Mesothelial cell of epicardium (in vitro differentiated cells): ENCODE results near the gene ALX4. TPM values are rescaled to one million over a fixed set of nuclear protein-coding genes. Genes with fewer than 3 reads are reported as not detected.

Experiments
- DNase-seq, 2 experiments: peaks; one replicate each; pipeline ENCODE4 v3.0.0; 2021; ENCODE audit warnings: low spot score in 2 of 2; ENCODE audit not compliant: unreplicated experiment in 2 of 2
- H3K27ac Mint-ChIP-seq: 2 replicates; pipeline ENCODE4 v1.8.0; 2021; ENCODE audit warnings: mixed read lengths
- H3K27me3 Mint-ChIP-seq: 2 replicates; pipeline ENCODE4 v1.8.0; 2021; ENCODE audit warnings: low read depth, mixed read lengths
- H3K36me3 Mint-ChIP-seq: 2 replicates; pipeline ENCODE4 v1.8.0; 2021; ENCODE audit warnings: mixed read lengths
- H3K4me1 Mint-ChIP-seq: 2 replicates; pipeline ENCODE4 v1.8.0; 2021; ENCODE audit warnings: mixed read lengths
- H3K4me3 Mint-ChIP-seq: 2 replicates; pipeline ENCODE4 v1.8.0; 2021; ENCODE audit warnings: mild to moderate bottlenecking, moderate library complexity, mixed read lengths
- H3K9me3 Mint-ChIP-seq: 2 replicates; pipeline ENCODE4 v1.8.0; 2021; ENCODE audit warnings: mixed read lengths
- CTCF ChIP-seq: fragments of 200-600 bp; sonication (generic); IDR thresholded peaks from one replicate; pipeline ENCODE4 v1.5.0; 2021; ENCODE audit warnings: antibody characterized with exemption; ENCODE audit not compliant: unreplicated experiment
- total RNA-seq: library from RNA; stranded (reverse); gene quantifications from 3 replicates; pipeline ENCODE4 v1.2.1, GENCODE V29; 2021

ALX4 gene
- total RNA-seq, 1 donor from 2014 or later: 5.5 TPM

- Mint-ChIP-seq H3K4me1 (peaks cover 55% of the 10 kb centered on the region), H3K27ac (peak overlapping the region; percentile 79), H3K36me3 (peaks cover 23% of the 10 kb centered on the region), H3K27me3 (no peaks in the 10 kb centered on the region), H3K4me3 (no peak overlapping the region), H3K9me3 (no peaks in the 10 kb centered on the region)
- TF ChIP-seq CTCF: no peak
- no peak for DNase-seq
These were observed 66.9 kb downstream of the ALX4 start for GRCh38 chr11:44243086-44243485.

GRCh38 chr11:44241851-44242250 lies 68.1 kb downstream of the ALX4 start:
- H3K9me3 Mint-ChIP-seq: no peaks in the 10 kb centered on the region
- no peak overlapping the region for H3K27ac Mint-ChIP-seq
- peaks cover 26% of the 10 kb centered on the region for H3K36me3 Mint-ChIP-seq
- H3K4me1 Mint-ChIP-seq: peaks cover 56% of the 10 kb centered on the region
- no peak for DNase-seq
- no peak overlapping the region for H3K4me3 Mint-ChIP-seq
- H3K27me3 Mint-ChIP-seq: no peaks in the 10 kb centered on the region
- no peak for TF ChIP-seq CTCF

- H3K27ac Mint-ChIP-seq: peak overlapping the region; percentile 77
- H3K9me3 Mint-ChIP-seq: no peaks in the 10 kb centered on the region
- no peak overlapping the region for H3K4me3 Mint-ChIP-seq
- H3K36me3 Mint-ChIP-seq: peaks cover 27% of the 10 kb centered on the region
- DNase-seq: no peak
- TF ChIP-seq CTCF: no peak
- peaks cover 28% of the 10 kb centered on the region for H3K4me1 Mint-ChIP-seq
- no peaks in the 10 kb centered on the region for H3K27me3 Mint-ChIP-seq
These were observed 72.8 kb downstream of the ALX4 start for GRCh38 chr11:44237156-44237555.

- H3K27ac Mint-ChIP-seq: peak overlapping the region; percentile 77
- no peaks in the 10 kb centered on the region for H3K9me3 Mint-ChIP-seq
- no peaks in the 10 kb centered on the region for H3K27me3 Mint-ChIP-seq
- TF ChIP-seq CTCF: no peak
- peaks cover 28% of the 10 kb centered on the region for H3K36me3 Mint-ChIP-seq
- H3K4me1 Mint-ChIP-seq: peaks cover 24% of the 10 kb centered on the region
- H3K4me3 Mint-ChIP-seq: no peak overlapping the region
- no peak for DNase-seq
These were observed 73.6 kb downstream of the ALX4 start for GRCh38 chr11:44236296-44236695.

- no peak for DNase-seq
- Mint-ChIP-seq H3K4me1 (peaks cover 24% of the 10 kb centered on the region), H3K36me3 (peaks cover 28% of the 10 kb centered on the region), H3K27ac (no peak overlapping the region), H3K9me3 (no peaks in the 10 kb centered on the region), H3K4me3 (no peak overlapping the region), H3K27me3 (no peaks in the 10 kb centered on the region)
- TF ChIP-seq CTCF: no peak
These were observed 74.2 kb downstream of the ALX4 start for GRCh38 chr11:44235765-44236201.

- no peak overlapping the region for H3K4me3 Mint-ChIP-seq
- no peak for DNase-seq
- H3K4me1 Mint-ChIP-seq: peaks cover 38% of the 10 kb centered on the region
- TF ChIP-seq CTCF: no peak
- H3K27me3 Mint-ChIP-seq: no peaks in the 10 kb centered on the region
- no peak overlapping the region for H3K27ac Mint-ChIP-seq
- no peaks in the 10 kb centered on the region for H3K9me3 Mint-ChIP-seq
- H3K36me3 Mint-ChIP-seq: peaks cover 3% of the 10 kb centered on the region
These were observed 80.3 kb downstream of the ALX4 start for GRCh38 chr11:44229624-44230023.
